H9 (cell line): Measurements from ENCODE around the gene TRIM44. TPM values are rescaled to one million over a fixed set of nuclear protein-coding genes. Genes with fewer than 3 reads are reported as not detected.

ENCODE experiments used
- DNase-seq: peaks from one replicate; pipeline ENCODE4 v3.0.0-alpha.2; 2017
- H2AFZ ChIP-seq: one replicate; pipeline ENCODE4 v1.6.1; 2013; ENCODE audit warnings: mild to moderate bottlenecking, low read length, control low read depth, moderate library complexity
- H2AK5ac ChIP-seq: 2 replicates; pipeline ENCODE4 v1.6.1; 2013; ENCODE audit warnings: low read length, control low read depth, mixed read lengths; ENCODE audit not compliant: insufficient read length
- H2BK120ac ChIP-seq: one replicate; pipeline ENCODE4 v1.6.1; 2013; ENCODE audit warnings: low read depth, mild to moderate bottlenecking, low read length, control low read depth, inconsistent platforms; ENCODE audit not compliant: poor library complexity, severe bottlenecking
- H2BK12ac ChIP-seq: 2 replicates; pipeline ENCODE4 v1.6.1; 2013; ENCODE audit warnings: low read length, control low read depth, mixed read lengths, low read depth; ENCODE audit not compliant: insufficient read length
- H2BK15ac ChIP-seq: 2 replicates; pipeline ENCODE4 v1.6.1; 2013; ENCODE audit warnings: low read depth, low read length, control low read depth
- H2BK20ac ChIP-seq: one replicate; pipeline ENCODE4 v1.6.1; 2013; ENCODE audit warnings: low read depth, mild to moderate bottlenecking, low read length, control low read depth, inconsistent platforms; ENCODE audit not compliant: poor library complexity, severe bottlenecking
- H2BK5ac ChIP-seq: 2 replicates; pipeline ENCODE4 v1.6.1; 2013; ENCODE audit warnings: low read length, control low read depth, mixed read lengths; ENCODE audit not compliant: insufficient read length
- H3K14ac ChIP-seq: 2 replicates; pipeline ENCODE4 v1.6.1; 2013; ENCODE audit warnings: low read length, control low read depth; ENCODE audit not compliant: insufficient read depth
- H3K18ac ChIP-seq: 2 replicates; pipeline ENCODE4 v1.6.1; 2013; ENCODE audit warnings: low read depth, mild to moderate bottlenecking, mixed read lengths, low read length, control low read depth; ENCODE audit not compliant: insufficient read length
- H3K23ac ChIP-seq: 2 replicates; pipeline ENCODE4 v1.6.1; 2013; ENCODE audit warnings: low read length, control low read depth, mixed read lengths, low read depth; ENCODE audit not compliant: insufficient read length
- H3K23me2 ChIP-seq: 2 replicates; pipeline ENCODE4 v1.6.1; 2013; ENCODE audit warnings: low read depth, mild to moderate bottlenecking, mixed read lengths, low read length, control low read depth; ENCODE audit not compliant: insufficient read length, poor library complexity, severe bottlenecking
- H3K27ac ChIP-seq: 2 replicates; pipeline ENCODE4 v1.5.1; 2013; ENCODE audit warnings: low read length, control low read depth, mixed read lengths, low read depth; ENCODE audit not compliant: insufficient read length
- H3K27me3 ChIP-seq: 2 replicates; pipeline ENCODE4 v1.6.1; 2013; ENCODE audit warnings: low read length, control low read depth, inconsistent platforms; ENCODE audit not compliant: insufficient read depth
- H3K4ac ChIP-seq: 2 replicates; pipeline ENCODE4 v1.6.1; 2013; ENCODE audit warnings: low read depth, mild to moderate bottlenecking, control low read depth, inconsistent platforms, low read length, moderate library complexity
- H3K4me1 ChIP-seq: 2 replicates; pipeline ENCODE4 v1.6.1; 2013; ENCODE audit warnings: low read length, control low read depth, inconsistent platforms; ENCODE audit not compliant: insufficient read depth
- H3K4me2 ChIP-seq: 2 replicates; pipeline ENCODE4 v1.6.1; 2013; ENCODE audit warnings: low read length, control low read depth, mixed read lengths; ENCODE audit not compliant: insufficient read length, insufficient read depth
- H3K56ac ChIP-seq: 2 replicates; pipeline ENCODE4 v1.6.1; 2013; ENCODE audit warnings: low read depth, mild to moderate bottlenecking, mixed read lengths, low read length, control low read depth; ENCODE audit not compliant: insufficient read length
- H3K79me1 ChIP-seq: 2 replicates; pipeline ENCODE4 v1.6.1; 2013; ENCODE audit warnings: low read depth, mild to moderate bottlenecking, moderate library complexity, low read length, control low read depth, inconsistent platforms; ENCODE audit not compliant: insufficient read depth, poor library complexity, severe bottlenecking
- H3K79me2 ChIP-seq: 2 replicates; pipeline ENCODE4 v1.6.1; 2013; ENCODE audit warnings: low read length, control low read depth, inconsistent platforms; ENCODE audit not compliant: insufficient read depth
- H3K9ac ChIP-seq: 2 replicates; pipeline ENCODE4 v1.6.1; 2013; ENCODE audit warnings: low read length, control low read depth, mixed read lengths; ENCODE audit not compliant: insufficient read length; ENCODE audit errors: extremely low read depth
- H3K9me3 ChIP-seq: one replicate; pipeline ENCODE4 v1.6.1; 2013; ENCODE audit warnings: low read depth, low read length, inconsistent platforms; ENCODE audit not compliant: control insufficient read depth
- H3T11ph ChIP-seq: one replicate; pipeline ENCODE4 v1.6.1; 2013; ENCODE audit warnings: mild to moderate bottlenecking, low read length, control low read depth, inconsistent platforms
- H4K20me1 ChIP-seq: one replicate; pipeline ENCODE4 v1.6.1; 2013; ENCODE audit not compliant: control insufficient read depth, insufficient read length, insufficient read depth
- H4K5ac ChIP-seq: 2 replicates; pipeline ENCODE4 v1.6.1; 2013; ENCODE audit warnings: low read depth, mild to moderate bottlenecking, mixed read lengths, low read length, control low read depth; ENCODE audit not compliant: insufficient read length
- H4K8ac ChIP-seq: replicated peaks from 2 replicates; pipeline ENCODE4 v1.6.1; 2013; ENCODE audit warnings: low read length, control low read depth, mixed read lengths, low read depth; ENCODE audit not compliant: insufficient read length
- H4K91ac ChIP-seq: 2 replicates; pipeline ENCODE4 v1.6.1; 2013; ENCODE audit warnings: low read depth, mild to moderate bottlenecking, moderate library complexity, mixed read lengths, low read length, control low read depth; ENCODE audit not compliant: insufficient read length
- H3K27ac Mint-ChIP-seq, 3 experiments: 2 replicates in 2 of 3; 3 replicates in 1 of 3; pipeline ENCODE4 v1.8.0; 2020 to 2021; ENCODE audit warnings: mixed read lengths in 3 of 3, mild to moderate bottlenecking in 1 of 3, moderate library complexity in 1 of 3
- H3K27me3 Mint-ChIP-seq: 2 replicates; pipeline ENCODE4 v1.8.0; 2021; ENCODE audit warnings: low read depth, mild to moderate bottlenecking, moderate library complexity, mixed read lengths
- H3K36me3 Mint-ChIP-seq, 3 experiments: 2 replicates in 2 of 3; 3 replicates in 1 of 3; pipeline ENCODE4 v1.8.0; 2020 to 2021; ENCODE audit warnings: low read depth in 3 of 3, mixed read lengths in 3 of 3; ENCODE audit not compliant: insufficient read depth in 1 of 3
- H3K4me1 Mint-ChIP-seq, 2 experiments: 2 replicates each; pipeline ENCODE4 v1.8.0; 2020; ENCODE audit warnings: mixed read lengths in 2 of 2
- H3K4me3 Mint-ChIP-seq, 2 experiments: 2 replicates in 1 of 2; 3 replicates in 1 of 2; pipeline ENCODE4 v1.8.0; 2020 to 2021; ENCODE audit warnings: mild to moderate bottlenecking in 2 of 2, mixed read lengths in 2 of 2, moderate library complexity in 1 of 2
- H3K9me3 Mint-ChIP-seq, 2 experiments: 2 replicates in 1 of 2; 3 replicates in 1 of 2; pipeline ENCODE4 v1.8.0; 2020; ENCODE audit warnings: mild to moderate bottlenecking in 2 of 2, mixed read lengths in 2 of 2, moderate library complexity in 1 of 2
- CTCF ChIP-seq: fragments of 200-600 bp; sonication (generic); conservative IDR thresholded peaks from 3 replicates; pipeline ENCODE4 v1.8.0; 2021; ENCODE audit warnings: antibody characterized with exemption, mild to moderate bottlenecking
- WGBS: extraction: QIAGEN DNeasy Blood & Tissue Kit; methylation state at CpG from one replicate; pipeline ENCODE4 v1.1.7; 2013; ENCODE audit warnings: missing lambda C conversion rate, low lambda C conversion rate, mixed read lengths; ENCODE audit not compliant: insufficient read length; ENCODE audit errors: extremely low coverage; 5-methylcytosine and 5-hydroxymethylcytosine counted together
- total RNA-seq: library from RNA; stranded (reverse); gene quantifications from 2 replicates; pipeline ENCODE4 v1.2.1, GENCODE V29; 2021

Gene TRIM44
- total RNA-seq, 1 experiment from 2014 or later, result 37.7 TPM

GRCh38 chr11:35655856-35656255, 6.7 kb upstream of the TRIM44 start:
- no CpG with 5 or more reads among the region's 4 CpGs for WGBS
- no peak overlapping the region for H3K27ac ChIP-seq
- no peak overlapping the region for H2BK120ac ChIP-seq
- H3K56ac ChIP-seq, result no peak overlapping the region
- Mint-ChIP-seq H3K4me3 (0 out of 5 replicates have a peak overlapping the region, but pooled peaks of 1 of the 2 experiments have one; percentile 18), H3K27ac (no peak overlapping the region), H3K9me3 (no peaks in the 10 kb centered on the region), H3K4me1 (peaks cover 18 to 24% of the 10 kb centered on the region in 2 experiments), H3K36me3 (no peaks in the 10 kb centered on the region), H3K27me3 (peaks cover 97% of the 10 kb centered on the region)
- H2BK20ac ChIP-seq, result no peak overlapping the region
- no peak overlapping the region for H2BK12ac ChIP-seq
- no peak for TF ChIP-seq CTCF
- H4K91ac ChIP-seq, result no peak overlapping the region
- no peaks in the 10 kb centered on the region for H3K23me2 ChIP-seq
- H3K14ac ChIP-seq, result no peak overlapping the region
- no peak overlapping the region for H2BK5ac ChIP-seq
- H3K27me3 ChIP-seq, result no peaks in the 10 kb centered on the region; the same call in 1 of the 2 replicates
- DNase-seq, result no peak
- H3T11ph ChIP-seq, result no peak overlapping the region
- no peak overlapping the region for H2AK5ac ChIP-seq
- H3K79me1 ChIP-seq, result no peaks in the 10 kb centered on the region
- no peaks in the 10 kb centered on the region for H3K79me2 ChIP-seq
- no peaks in the 10 kb centered on the region for H3K9me3 ChIP-seq
- no peak overlapping the region for H3K4me2 ChIP-seq
- H4K5ac ChIP-seq, result no peak overlapping the region
- H3K4me1 ChIP-seq, result peaks cover 3% of the 10 kb centered on the region; the same call in 1 of the 2 replicates
- no peak overlapping the region for H2AFZ ChIP-seq
- no peak overlapping the region for H2BK15ac ChIP-seq
- no peak overlapping the region for H4K8ac ChIP-seq
- no peak overlapping the region for H3K9ac ChIP-seq
- no peak overlapping the region for H3K18ac ChIP-seq
- no peaks in the 10 kb centered on the region for H4K20me1 ChIP-seq
- no peak overlapping the region for H3K4ac ChIP-seq
- no peak overlapping the region for H3K23ac ChIP-seq
